Ascending aorta (tissue), 2 donors: Measurements from ENCODE around the gene ABCB6. TPM values are rescaled to one million over a fixed set of nuclear protein-coding genes. Genes with fewer than 3 reads are reported as not detected.

ENCODE experiments used
- DNase-seq, 2 donors: peaks; one replicate each; pipeline ENCODE4 v3.0.0-alpha.2; 2019; ENCODE audit warnings: low spot score in 2 of 2
- H3K27ac ChIP-seq, 2 donors: fragments of 200-600 bp; sonication (generic); one replicate each; pipeline ENCODE4 v1.5.1; 2016 to 2017; ENCODE audit warnings: mild to moderate bottlenecking in 1 of 2
- H3K27me3 ChIP-seq: fragments of 200-600 bp; sonication (generic); one replicate; pipeline ENCODE4 v1.5.1; 2017
- H3K36me3 ChIP-seq, 2 donors: fragments of 200-600 bp; sonication (generic); one replicate each; pipeline ENCODE4 v1.5.1; 2016
- H3K4me1 ChIP-seq, 2 donors: fragments of 200-600 bp; sonication (generic); one replicate each; pipeline ENCODE4 v1.5.1; 2016 to 2017; ENCODE audit warnings: mild to moderate bottlenecking in 1 of 2
- H3K4me3 ChIP-seq, 2 donors: fragments of 200-600 bp; sonication (generic); one replicate each; pipeline ENCODE4 v1.5.1; 2016 to 2017; ENCODE audit warnings: mild to moderate bottlenecking in 1 of 2
- H3K9me3 ChIP-seq, 2 donors: fragments of 200-600 bp; sonication (generic); one replicate each; pipeline ENCODE4 v1.5.1; 2016
- CTCF ChIP-seq, 3 experiments: fragments of 200-600 bp in 2 of 3; fragments of 450-650 bp in 1 of 3; sonication (generic) in 2 of 3; IDR thresholded peaks; one replicate each; pipeline ENCODE4 v1.5.1; 2016 to 2019; ENCODE audit warnings: antibody characterized with exemption in 3 of 3, mild to moderate bottlenecking in 1 of 3, moderate library complexity in 1 of 3
- intact Hi-C: fragments of 100-400 bp; cut with DNase I; formaldehyde crosslinking; loops from one replicate; pipeline ENCODE4 v1.15.1; 2023
- total RNA-seq: library from RNA; depleted of rRNA; stranded (reverse); fragments of >200 nt; gene quantifications from one replicate; pipeline ENCODE4 v1.1.0, GENCODE V29; 2016

ABCB6 gene
- total RNA-seq, 1 donor from 2014 or later, result 17.9 TPM

DNA sequence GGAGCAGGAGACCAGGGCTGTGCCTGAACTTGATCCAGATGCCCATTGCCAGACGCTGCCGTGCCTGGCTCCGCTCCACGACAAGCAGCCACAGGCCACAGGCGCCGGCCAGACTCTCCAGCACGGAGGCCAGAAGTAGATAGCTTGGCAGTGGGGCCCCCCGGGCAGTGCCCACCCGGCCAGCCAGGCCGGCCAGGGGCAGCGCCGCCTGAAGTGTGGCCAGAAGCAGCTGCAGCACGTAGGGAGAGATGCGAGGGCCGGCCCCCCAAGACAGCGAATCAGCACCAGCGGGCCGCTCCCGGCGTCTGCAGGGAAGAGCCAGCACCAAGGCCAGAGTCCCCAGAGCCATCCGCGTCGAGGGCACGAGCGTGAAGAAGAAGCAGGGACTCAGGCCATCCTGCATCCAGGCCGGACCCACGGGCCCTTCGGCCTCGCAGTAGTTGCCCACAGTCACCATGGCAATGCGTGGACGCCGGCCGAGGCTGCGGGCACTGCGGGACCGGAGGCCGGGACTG lies 484 bp downstream of the ABCB6 start:
- peak; percentile 40 to 87 for DNase-seq

DNA sequence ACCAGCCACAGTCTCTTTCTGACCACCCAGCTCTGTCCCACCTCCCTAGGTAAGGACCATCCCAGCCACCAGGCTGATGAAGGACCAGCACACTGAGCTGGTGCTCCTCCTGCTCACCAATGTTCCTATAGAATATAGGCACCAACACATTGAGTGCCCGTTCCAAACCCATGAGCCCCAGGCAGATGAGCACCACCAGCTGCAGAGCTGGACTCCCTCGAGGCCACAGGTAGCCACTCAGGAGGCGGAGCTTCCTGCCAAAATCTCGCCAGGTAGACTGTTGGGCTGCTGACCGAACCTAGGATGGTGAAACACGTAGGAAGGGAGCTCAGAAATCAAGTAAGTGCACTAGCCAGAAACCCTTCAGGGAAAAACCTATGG lies 2.2 kb downstream of the ABCB6 start:
- no peaks in the 10 kb centered on the region for H3K9me3 ChIP-seq
- peaks cover 44 to 59% of the 10 kb centered on the region in 2 donors for H3K36me3 ChIP-seq
- intact Hi-C loops, result loop anchor here (10.0 kb wide), 1 partner anchor 468 kb away; no protein-coding TSS in a partner anchor
- no peaks in the 10 kb centered on the region for H3K27me3 ChIP-seq
- no peak overlapping the region for H3K4me3 ChIP-seq
- peaks cover 12 to 31% of the 10 kb centered on the region in 2 donors for H3K4me1 ChIP-seq
- peak overlapping the region; percentile 44 to 92 for H3K27ac ChIP-seq
- DNase-seq, result no peak
- no peak for TF ChIP-seq CTCF (IDR thresholded peaks at IDR 0.05)

More for the DNA sequence above, 484 bp downstream of the ABCB6 start:
- Histone ChIP-seq H3K4me1 (peaks cover 12 to 31% of the 10 kb centered on the region in 2 donors), H3K36me3 (peaks cover 52 to 61% of the 10 kb centered on the region in 2 donors), H3K4me3 (peak overlapping the region; percentile 64 to 68), H3K27me3 (no peaks in the 10 kb centered on the region), H3K27ac (peak overlapping the region; percentile 92 to 95), H3K9me3 (no peaks in the 10 kb centered on the region)
- TF ChIP-seq CTCF (IDR thresholded peaks at IDR 0.05), result no peak
- intact Hi-C loops, result loop anchor here (1.0 to 10.0 kb wide), 5 partner anchors 11 to 467 kb away; partner anchors contain the start of genes DNAJB2, DNPEP and RETREG2

DNA sequence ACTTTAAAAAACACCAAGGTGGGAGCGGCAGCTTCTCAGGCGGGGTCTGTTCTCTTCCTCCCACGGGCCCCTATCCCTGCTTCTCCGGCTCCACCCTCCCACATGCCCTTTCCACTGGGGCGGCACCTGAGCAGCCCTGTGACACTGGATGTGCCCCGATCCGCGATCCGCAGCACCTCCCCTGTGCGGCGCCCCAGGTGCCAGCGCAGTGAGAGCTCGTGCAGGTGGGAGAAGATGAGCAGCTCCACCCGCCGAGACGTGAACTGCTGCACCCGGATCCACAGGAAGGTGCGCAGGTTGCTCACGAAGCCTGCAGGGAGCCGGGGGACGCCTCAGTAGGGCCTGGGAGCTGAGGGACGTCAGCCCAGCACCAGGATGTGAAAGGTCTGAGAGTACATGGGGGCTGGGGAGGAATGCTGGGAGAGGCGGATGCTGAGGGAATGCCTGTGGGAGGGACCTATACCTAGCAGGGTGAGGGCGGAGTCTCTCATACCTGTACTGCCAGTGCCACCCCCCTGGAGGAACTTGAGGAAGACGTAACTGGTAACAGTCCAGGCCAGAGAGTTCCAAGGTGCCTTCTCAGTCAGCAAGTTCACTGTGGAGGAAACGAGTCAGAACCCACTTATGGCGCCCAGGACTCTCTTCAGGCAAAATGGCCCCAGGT lies 2.8 kb downstream of the ABCB6 start:
- H3K27ac ChIP-seq, result peak overlapping the region; percentile 44 to 92
- intact Hi-C loops, result loop anchor here (10.0 kb wide), 1 partner anchor 469 kb away; no protein-coding TSS in a partner anchor
- no peaks in the 10 kb centered on the region for H3K27me3 ChIP-seq
- no peak for DNase-seq
- peaks cover 12 to 31% of the 10 kb centered on the region in 2 donors for H3K4me1 ChIP-seq
- no peaks in the 10 kb centered on the region for H3K9me3 ChIP-seq
- TF ChIP-seq CTCF (IDR thresholded peaks at IDR 0.05), result no peak
- peaks cover 39 to 54% of the 10 kb centered on the region in 2 donors for H3K36me3 ChIP-seq
- H3K4me3 ChIP-seq, result no peak overlapping the region

GRCh38 chr2:219214786-219215185 lies 4.0 kb downstream of the ABCB6 start:
- no peak for TF ChIP-seq CTCF (IDR thresholded peaks at IDR 0.05)
- no peak for DNase-seq

GRCh38 chr2:219214141-219214540 lies 4.6 kb downstream of the ABCB6 start:
- peaks cover 37 to 56% of the 10 kb centered on the region in 2 donors for H3K36me3 ChIP-seq
- H3K4me1 ChIP-seq, result peaks cover 5 to 20% of the 10 kb centered on the region in 2 donors
- H3K4me3 ChIP-seq, result no peak overlapping the region
- no peak for TF ChIP-seq CTCF (IDR thresholded peaks at IDR 0.05)
- no peaks in the 10 kb centered on the region for H3K9me3 ChIP-seq
- no peak overlapping the region for H3K27ac ChIP-seq
- DNase-seq, result no peak
- intact Hi-C loops, result loop anchor here (10.0 kb wide), 1 partner anchor 471 kb away; no protein-coding TSS in a partner anchor
- no peaks in the 10 kb centered on the region for H3K27me3 ChIP-seq

More at GRCh38 chr2:219214786-219215185, 4.0 kb downstream of the ABCB6 start:
- Histone ChIP-seq H3K4me1 (peaks cover 11 to 27% of the 10 kb centered on the region in 2 donors), H3K9me3 (no peaks in the 10 kb centered on the region), H3K4me3 (no peak overlapping the region), H3K27ac (no peak overlapping the region), H3K27me3 (no peaks in the 10 kb centered on the region), H3K36me3 (peaks cover 34 to 50% of the 10 kb centered on the region in 2 donors)
- intact Hi-C loops, result loop anchor here (10.0 kb wide), 1 partner anchor 470 kb away; no protein-coding TSS in a partner anchor
